HG02884 (cell line): ENCODE data around the gene ERMARD.

Source experiments
- ATAC-seq: cut with Tn5 transposase; IDR thresholded peaks from one replicate; pipeline ENCODE4 v1.9.1; 2021; ENCODE audit warnings: mild to moderate bottlenecking, moderate library complexity; ENCODE audit not compliant: unreplicated experiment

The ERMARD gene

GRCh38 chr6:169751242-169752073 lies at the start of gene ERMARD, which contains the start of gene DYNLT2:
ERMARD (plus strand) TSS chr6:169751622; CDS start chr6:169751658, 36 bp downstream.
DYNLT2 (minus strand) TSS chr6:169751572; CDS start chr6:169751458, 114 bp downstream.
- ATAC-seq, result peak; percentile 88

DNA sequence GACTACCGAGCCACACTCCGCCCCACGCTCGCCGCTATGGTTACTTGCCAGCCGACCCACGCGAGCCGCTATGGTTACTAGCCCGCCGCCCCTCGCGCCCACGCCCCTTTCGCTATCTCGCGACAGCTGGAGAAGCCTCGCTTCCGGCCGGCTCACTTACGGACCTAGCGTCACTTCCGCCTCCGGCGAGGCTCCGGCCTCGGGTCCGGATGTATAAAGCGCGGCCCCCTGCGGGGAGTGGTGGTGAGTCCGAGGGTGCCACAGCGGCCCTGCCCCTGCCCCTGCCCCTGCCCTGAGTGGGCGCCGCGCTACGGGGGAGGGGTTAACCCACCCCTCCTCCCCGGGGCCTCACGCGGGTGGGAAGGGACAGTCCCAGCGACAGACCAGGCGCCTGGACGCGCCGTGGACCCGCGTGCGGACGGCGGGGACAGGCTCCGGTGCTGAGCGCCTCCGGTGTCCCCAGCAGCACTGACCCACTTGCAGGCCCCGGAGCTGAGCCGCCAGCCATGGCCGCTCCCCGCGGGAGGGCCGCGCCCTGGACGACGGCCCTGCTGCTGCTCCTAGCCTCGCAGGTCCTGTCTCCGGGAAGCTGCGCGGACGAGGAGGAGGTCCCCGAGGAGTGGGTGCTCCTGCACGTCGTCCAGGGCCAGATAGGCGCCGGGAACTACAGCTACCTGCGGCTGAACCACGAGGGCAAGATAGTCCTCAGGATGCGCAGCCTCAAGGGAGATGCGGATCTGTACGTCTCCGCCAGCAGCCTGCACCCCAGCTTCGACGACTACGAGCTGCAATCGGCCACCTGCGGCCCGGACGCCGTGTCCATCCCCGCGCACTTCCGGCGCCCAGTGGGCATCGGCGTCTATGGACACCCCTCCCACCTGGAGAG lies 49.2 kb upstream of the ERMARD start, which contains the start of the genes C6orf120 and WDR27:
C6orf120 (plus strand) TSS at position 173 of the 886 bp plus-strand sequence; CDS start at position 507, 334 bp downstream.
WDR27 (minus strand) TSS at position 76 of the 886 bp plus-strand sequence. CDS start 13,024 bp downstream, outside the sequence.
- ATAC-seq, result peak; percentile 89

DNA sequence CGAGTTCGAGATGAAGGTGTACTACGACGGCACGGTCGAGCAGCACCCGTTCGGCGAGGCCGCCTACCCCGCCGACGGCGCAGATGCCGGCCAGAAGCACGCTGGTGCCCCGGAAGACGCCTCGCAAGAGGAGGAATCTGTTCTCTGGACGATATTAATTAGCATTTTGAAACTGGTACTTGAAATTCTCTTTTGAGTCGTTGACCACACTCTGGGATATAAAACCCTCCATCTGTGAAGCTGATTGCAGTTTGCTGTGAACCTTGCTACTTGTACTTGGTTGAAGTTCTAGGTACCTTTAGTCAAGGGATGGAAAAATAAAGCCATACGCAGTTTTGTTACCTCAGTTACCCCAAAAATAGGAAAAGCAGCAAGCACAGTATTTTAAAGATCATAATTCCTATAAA lies 48.6 kb upstream of the ERMARD start:
- peak; percentile 13 for ATAC-seq

- ATAC-seq, result no peak
Measured at GRCh38 chr6:169707772-169708171, 43.6 kb upstream of the ERMARD start.

DNA sequence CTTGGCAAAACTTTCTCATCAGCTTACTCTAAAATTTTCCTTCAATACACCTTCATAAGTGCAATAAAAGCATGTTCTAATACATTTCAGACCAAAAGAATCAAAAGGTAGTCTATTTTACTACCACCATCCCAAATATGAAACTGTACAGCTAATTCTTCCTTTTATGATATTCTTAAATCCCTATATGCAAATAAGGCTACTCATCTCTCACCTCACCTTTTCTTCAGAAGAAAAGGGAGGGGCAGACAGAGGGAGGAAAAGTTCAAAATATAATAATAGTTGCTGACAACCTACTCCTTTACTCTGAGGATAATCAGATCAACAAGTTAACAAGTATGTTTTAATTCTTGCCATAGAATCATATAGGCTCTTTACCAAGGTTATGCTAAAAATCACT lies 42.1 kb upstream of the ERMARD start:
- peak; percentile 58 for ATAC-seq

DNA sequence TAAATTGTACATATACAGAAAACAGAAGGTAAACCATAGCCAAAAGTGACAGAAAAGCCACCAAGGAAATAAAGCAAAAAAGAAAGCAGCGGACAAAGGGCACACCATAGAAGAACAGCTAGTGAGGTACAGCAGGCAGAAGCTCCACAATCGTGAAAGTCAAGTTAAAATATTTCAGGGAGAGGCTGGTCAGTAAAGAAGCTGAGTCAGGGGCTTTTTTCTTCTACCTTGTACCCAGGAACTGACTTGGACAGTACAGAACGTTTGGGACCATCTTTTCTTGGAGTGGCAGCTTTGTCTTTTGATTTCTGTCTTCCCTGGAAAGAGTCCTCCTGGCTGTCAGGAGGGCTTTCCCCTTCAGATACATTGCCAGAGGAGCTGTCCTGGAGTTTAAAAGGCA lies 41.4 kb upstream of the ERMARD start:
- ATAC-seq, result no peak

DNA sequence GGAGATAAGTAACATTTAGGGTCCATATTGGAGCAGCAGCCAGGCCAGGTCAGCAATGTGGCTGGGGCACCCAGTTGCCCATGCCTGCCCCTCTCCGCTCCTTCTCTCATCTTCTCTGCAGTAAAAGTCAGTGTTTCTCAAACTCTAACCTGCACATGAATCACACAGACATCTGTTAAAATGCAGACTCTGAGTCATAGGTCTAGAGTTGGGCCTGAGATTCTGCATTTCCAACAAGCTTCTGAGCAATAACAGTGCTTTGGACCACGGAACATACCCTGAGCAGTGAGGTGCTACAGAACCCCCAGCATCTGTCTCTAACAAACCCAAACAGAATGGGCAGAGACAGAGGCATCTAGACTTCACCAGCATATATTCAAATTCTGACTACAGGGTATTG lies 37.2 kb upstream of the ERMARD start:
- ATAC-seq, result no peak

- ATAC-seq, result no peak
Measured at GRCh38 chr6:169714595-169714994, 36.8 kb upstream of the ERMARD start.

DNA sequence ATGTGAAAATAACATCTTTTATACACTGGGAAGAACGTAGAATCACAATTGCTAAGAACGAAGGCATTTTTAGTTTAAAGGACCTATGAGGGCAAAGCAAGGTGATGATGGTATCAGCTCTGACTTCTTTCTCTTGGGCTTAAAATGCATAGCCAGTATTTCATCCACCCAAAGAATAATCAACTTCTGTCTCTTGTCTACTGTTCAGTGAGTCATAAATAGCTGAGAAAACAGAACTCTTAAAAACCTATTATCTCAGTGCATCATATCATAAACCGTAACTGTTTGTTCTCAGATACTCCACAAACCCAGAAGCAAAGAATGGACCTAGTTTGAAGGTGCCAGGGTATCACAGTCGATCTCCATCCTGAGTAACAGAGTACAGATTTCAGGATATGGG lies 32.3 kb upstream of the ERMARD start:
- no peak for ATAC-seq

DNA sequence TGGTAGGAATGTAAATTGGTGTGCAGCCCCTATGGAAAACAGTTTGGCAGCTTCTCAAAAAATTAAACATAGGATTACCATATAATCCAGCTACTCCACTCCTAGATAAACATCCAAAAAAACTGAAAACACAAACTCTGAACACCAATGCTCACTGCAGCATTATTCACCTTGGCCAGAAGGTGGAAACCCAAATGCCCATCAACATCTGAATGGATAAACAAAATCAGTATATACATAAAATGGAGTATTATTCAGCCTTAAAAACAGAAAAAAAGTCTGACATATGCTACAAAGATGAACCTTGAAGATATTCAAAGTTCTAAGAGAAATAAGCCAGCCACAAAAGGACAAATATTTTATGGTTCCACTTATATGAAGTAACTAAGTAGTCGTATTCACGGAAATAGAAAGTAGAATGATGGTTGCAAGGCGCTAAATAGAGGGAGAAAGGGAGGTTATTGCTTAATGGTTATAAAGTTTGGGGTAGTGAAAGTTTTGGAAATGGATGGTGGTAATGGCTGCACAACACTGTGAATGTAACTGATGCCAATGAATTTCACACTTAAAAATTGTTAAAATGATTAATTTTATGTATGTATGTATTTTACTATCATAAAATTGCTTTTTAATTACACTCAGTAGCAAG lies 31.1 kb upstream of the ERMARD start:
- no peak for ATAC-seq

DNA sequence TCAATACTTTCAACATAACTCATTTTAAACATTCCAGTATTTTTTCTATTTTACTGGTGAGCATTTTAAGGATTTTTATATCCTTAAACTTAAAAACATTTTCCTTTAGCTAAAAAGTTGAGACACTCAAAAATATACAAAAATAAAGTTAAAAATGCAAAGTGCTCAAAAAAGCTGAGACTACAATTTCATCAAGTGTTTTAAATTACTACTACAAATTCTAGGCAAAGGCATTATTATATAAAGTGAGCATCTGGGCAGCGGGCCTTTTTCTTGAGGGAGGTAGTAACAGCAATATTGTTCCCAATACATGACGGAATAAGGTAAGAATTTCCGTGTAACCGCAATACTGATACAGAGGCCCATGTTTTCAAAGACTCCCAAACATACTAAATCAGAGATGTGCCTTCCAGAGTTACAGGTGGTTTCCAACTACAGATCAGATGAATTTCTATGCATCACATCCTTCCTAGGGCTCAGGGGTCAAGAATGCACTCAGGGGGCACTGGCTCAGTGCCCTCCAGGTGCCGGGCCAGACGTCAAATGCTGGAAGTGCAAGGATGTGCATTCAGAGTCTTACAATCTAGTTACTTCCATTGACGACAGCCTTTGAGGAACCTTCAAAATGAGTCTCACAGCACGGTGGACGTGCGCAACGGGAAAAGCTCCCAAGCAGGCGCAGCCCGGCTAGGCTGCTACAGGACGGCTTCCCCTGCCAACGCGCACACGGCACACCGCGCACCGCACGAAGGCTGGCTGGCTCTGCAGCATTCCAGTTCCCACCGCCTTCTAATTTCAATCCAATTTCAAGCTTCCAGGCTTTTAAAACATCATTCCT lies 28.8 kb upstream of the ERMARD start:
- ATAC-seq, result no peak

GRCh38 chr6:169723200-169723909 lies 28.1 kb upstream of the ERMARD start:
- ATAC-seq, result peak; percentile 33

- peak; percentile 29 for ATAC-seq
Measured at GRCh38 chr6:169723991-169724493, 27.4 kb upstream of the ERMARD start.

GRCh38 chr6:169724494-169725124 lies 26.8 kb upstream of the ERMARD start, which contains the start of gene PHF10:
PHF10 (minus strand) TSS chr6:169724500; CDS start chr6:169723931, 569 bp downstream.
- ATAC-seq, result peak; percentile 34

GRCh38 chr6:169725125-169726048 lies 26.0 kb upstream of the ERMARD start:
- peak; percentile 8 for ATAC-seq

- no peak for ATAC-seq
Measured at GRCh38 chr6:169726049-169726400, 25.4 kb upstream of the ERMARD start.

- ATAC-seq, result no peak
Measured at GRCh38 chr6:169726963-169727362, 24.5 kb upstream of the ERMARD start.

GRCh38 chr6:169729961-169730360 lies 21.5 kb upstream of the ERMARD start:
- no peak for ATAC-seq
